Neural progenitor cell (in vitro differentiated cells): Measurements from ENCODE around the gene MST1R. TPM values are rescaled to one million over a fixed set of nuclear protein-coding genes. Genes with fewer than 3 reads are reported as not detected.
A peak's percentile ranks its signal among the peaks of the same experiment; 100 is the strongest.

Source experiments
- DNase-seq: peaks from one replicate; pipeline ENCODE4 v3.0.0-alpha.2; 2016; ENCODE audit warnings: low spot score
- H2AFZ ChIP-seq: fragments of 200-600 bp; sonication (generic); replicated peaks from 2 replicates; pipeline ENCODE4 v1.6.1; 2016; ENCODE audit warnings: antibody characterized with exemption
- H3F3A ChIP-seq: fragments of 200-600 bp; sonication (generic); 2 replicates; pipeline ENCODE4 v1.6.1; 2016; ENCODE audit warnings: antibody characterized with exemption, low read depth
- H3K27ac ChIP-seq: fragments of 200-600 bp; sonication (generic); 2 replicates; pipeline ENCODE4 v1.5.1; 2016; ENCODE audit warnings: mild to moderate bottlenecking
- H3K27me3 ChIP-seq: fragments of 200-600 bp; sonication (generic); 2 replicates; pipeline ENCODE4 v1.6.1; 2016; ENCODE audit warnings: mild to moderate bottlenecking, moderate library complexity
- H3K36me3 ChIP-seq: fragments of 200-600 bp; sonication (generic); 2 replicates; pipeline ENCODE4 v1.5.1; 2016
- H3K4me1 ChIP-seq: fragments of 200-600 bp; sonication (generic); 2 replicates; pipeline ENCODE4 v1.6.1; 2016; ENCODE audit warnings: mixed run types
- H3K4me2 ChIP-seq: fragments of 200-600 bp; sonication (generic); 2 replicates; pipeline ENCODE4 v1.6.1; 2016
- H3K4me3 ChIP-seq: fragments of 200-600 bp; sonication (generic); 2 replicates; pipeline ENCODE4 v1.5.1; 2016
- H3K79me2 ChIP-seq: fragments of 200-600 bp; sonication (generic); 2 replicates; pipeline ENCODE4 v1.6.1; 2016; ENCODE audit warnings: low read depth
- H3K9ac ChIP-seq: fragments of 200-600 bp; sonication (generic); 2 replicates; pipeline ENCODE4 v1.6.1; 2016
- H3K9me3 ChIP-seq: fragments of 200-600 bp; sonication (generic); 2 replicates; pipeline ENCODE4 v1.5.1; 2016; ENCODE audit warnings: low read depth
- H4K20me1 ChIP-seq: fragments of 200-600 bp; sonication (generic); 2 replicates; pipeline ENCODE4 v1.6.1; 2016; ENCODE audit warnings: low read depth
- H3K27ac Mint-ChIP-seq: 3 replicates; pipeline ENCODE4 v1.8.0; 2021; ENCODE audit warnings: mixed read lengths
- H3K27me3 Mint-ChIP-seq: 2 replicates; pipeline ENCODE4 v1.8.0; 2022; ENCODE audit warnings: low read depth, mild to moderate bottlenecking, inconsistent platforms, moderate library complexity, mixed read lengths; ENCODE audit not compliant: insufficient read depth
- H3K36me3 Mint-ChIP-seq: 3 replicates; pipeline ENCODE4 v1.8.0; 2021; ENCODE audit warnings: mixed read lengths
- H3K4me1 Mint-ChIP-seq: 3 replicates; pipeline ENCODE4 v1.8.0; 2021; ENCODE audit warnings: mixed read lengths
- H3K4me3 Mint-ChIP-seq: 3 replicates; pipeline ENCODE4 v1.8.0; 2021; ENCODE audit warnings: mild to moderate bottlenecking, moderate library complexity, mixed read lengths
- H3K9me3 Mint-ChIP-seq: 3 replicates; pipeline ENCODE4 v1.8.0; 2020; ENCODE audit warnings: mixed read lengths
- EZH2 ChIP-seq: fragments of 200-600 bp; sonication (generic); IDR thresholded peaks from 2 replicates; pipeline ENCODE4 v1.6.1; 2017; ENCODE audit warnings: antibody characterized with exemption, mild to moderate bottlenecking, moderate library complexity
- EZH2phosphoT487 ChIP-seq: fragments of 200-600 bp; sonication (generic); IDR thresholded peaks from 2 replicates; pipeline ENCODE4 v1.6.1; 2017; ENCODE audit warnings: antibody characterized with exemption
- total RNA-seq: library from RNA; depleted of rRNA; stranded (reverse); fragments of >200 nt; gene quantifications from 2 replicates; pipeline ENCODE4 v1.2.3, GENCODE V29; 2015; ENCODE audit warnings: low replicate concordance
- TF ChIP-seq, protein P1 (sequence below): fragments of 200-600 bp; sonication (generic); IDR thresholded peaks from 2 replicates; pipeline ENCODE4 v1.5.1; 2017; ENCODE audit warnings: antibody characterized with exemption, mild to moderate bottlenecking

MST1R gene
- total RNA-seq, 1 donor from 2014 or later = 0.32 TPM

GRCh38 chr3:49928481-49929017, 24.9 kb upstream of the MST1R start:
- TF ChIP-seq EZH2 (no peak), EZH2phosphoT487 (no peak)
- TF ChIP-seq, protein P1, sequence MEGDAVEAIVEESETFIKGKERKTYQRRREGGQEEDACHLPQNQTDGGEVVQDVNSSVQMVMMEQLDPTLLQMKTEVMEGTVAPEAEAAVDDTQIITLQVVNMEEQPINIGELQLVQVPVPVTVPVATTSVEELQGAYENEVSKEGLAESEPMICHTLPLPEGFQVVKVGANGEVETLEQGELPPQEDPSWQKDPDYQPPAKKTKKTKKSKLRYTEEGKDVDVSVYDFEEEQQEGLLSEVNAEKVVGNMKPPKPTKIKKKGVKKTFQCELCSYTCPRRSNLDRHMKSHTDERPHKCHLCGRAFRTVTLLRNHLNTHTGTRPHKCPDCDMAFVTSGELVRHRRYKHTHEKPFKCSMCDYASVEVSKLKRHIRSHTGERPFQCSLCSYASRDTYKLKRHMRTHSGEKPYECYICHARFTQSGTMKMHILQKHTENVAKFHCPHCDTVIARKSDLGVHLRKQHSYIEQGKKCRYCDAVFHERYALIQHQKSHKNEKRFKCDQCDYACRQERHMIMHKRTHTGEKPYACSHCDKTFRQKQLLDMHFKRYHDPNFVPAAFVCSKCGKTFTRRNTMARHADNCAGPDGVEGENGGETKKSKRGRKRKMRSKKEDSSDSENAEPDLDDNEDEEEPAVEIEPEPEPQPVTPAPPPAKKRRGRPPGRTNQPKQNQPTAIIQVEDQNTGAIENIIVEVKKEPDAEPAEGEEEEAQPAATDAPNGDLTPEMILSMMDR = no peak
- Histone ChIP-seq H4K20me1 (no peaks in the 10 kb centered on the region), H3K79me2 (no peaks in the 10 kb centered on the region), H3K4me3 (peak overlapping the region; percentile 84), H2AFZ (no peak overlapping the region), H3K27me3 (no peaks in the 10 kb centered on the region), H3K4me2 (peak overlapping the region; percentile 94), H3K4me1 (peaks cover 16% of the 10 kb centered on the region), H3K27ac (no peak overlapping the region), H3K9ac (no peak overlapping the region), H3F3A (peaks cover 23% of the 10 kb centered on the region), H3K36me3 (no peaks in the 10 kb centered on the region), H3K9me3 (no peaks in the 10 kb centered on the region)
- peaks cover 2% of the 10 kb centered on the region for H3K36me3 Mint-ChIP-seq
- H3K9me3 Mint-ChIP-seq = no peaks in the 10 kb centered on the region
- peak overlapping the region; percentile 87 for H3K4me3 Mint-ChIP-seq
- peaks cover 7% of the 10 kb centered on the region for H3K27me3 Mint-ChIP-seq
- peaks cover 19% of the 10 kb centered on the region for H3K4me1 Mint-ChIP-seq
- no peak for DNase-seq
- no peak overlapping the region for H3K27ac Mint-ChIP-seq

DNA sequence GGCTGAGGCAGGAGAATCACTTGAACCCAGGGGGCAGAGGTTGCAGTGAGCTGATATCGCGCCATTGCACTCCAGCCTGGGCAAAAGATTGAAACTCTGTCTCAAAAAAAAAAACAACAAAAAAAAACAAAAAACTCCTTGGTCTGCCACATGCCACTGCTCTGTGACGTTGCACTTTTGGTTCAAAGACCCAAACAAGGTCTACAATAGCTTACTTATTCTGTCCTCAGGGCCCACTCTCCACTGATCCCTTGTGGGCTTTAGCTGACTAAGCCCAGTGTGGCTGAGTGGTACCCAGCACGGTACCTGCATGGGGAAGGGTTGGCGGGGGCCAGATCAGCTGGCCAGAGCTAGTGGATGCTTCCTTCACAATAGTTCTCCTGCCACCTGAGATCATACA, 24.1 kb upstream of the MST1R start:
- Mint-ChIP-seq H3K36me3 (peaks cover 2% of the 10 kb centered on the region), H3K27me3 (peaks cover 7% of the 10 kb centered on the region), H3K27ac (no peak overlapping the region), H3K4me3 (peak overlapping the region; percentile 87), H3K9me3 (no peaks in the 10 kb centered on the region), H3K4me1 (peaks cover 19% of the 10 kb centered on the region)
- Histone ChIP-seq H3K27me3 (no peaks in the 10 kb centered on the region), H3K9me3 (no peaks in the 10 kb centered on the region), H3F3A (peaks cover 23% of the 10 kb centered on the region), H3K27ac (no peak overlapping the region), H3K79me2 (no peaks in the 10 kb centered on the region), H3K36me3 (no peaks in the 10 kb centered on the region), H3K4me1 (peaks cover 16% of the 10 kb centered on the region), H2AFZ (no peak overlapping the region), H4K20me1 (no peaks in the 10 kb centered on the region), H3K4me3 (no peak overlapping the region), H3K9ac (no peak overlapping the region), H3K4me2 (no peak overlapping the region)
- no peak for DNase-seq
- TF ChIP-seq, protein P1 = no peak
- TF ChIP-seq EZH2 (no peak), EZH2phosphoT487 (no peak)

DNA sequence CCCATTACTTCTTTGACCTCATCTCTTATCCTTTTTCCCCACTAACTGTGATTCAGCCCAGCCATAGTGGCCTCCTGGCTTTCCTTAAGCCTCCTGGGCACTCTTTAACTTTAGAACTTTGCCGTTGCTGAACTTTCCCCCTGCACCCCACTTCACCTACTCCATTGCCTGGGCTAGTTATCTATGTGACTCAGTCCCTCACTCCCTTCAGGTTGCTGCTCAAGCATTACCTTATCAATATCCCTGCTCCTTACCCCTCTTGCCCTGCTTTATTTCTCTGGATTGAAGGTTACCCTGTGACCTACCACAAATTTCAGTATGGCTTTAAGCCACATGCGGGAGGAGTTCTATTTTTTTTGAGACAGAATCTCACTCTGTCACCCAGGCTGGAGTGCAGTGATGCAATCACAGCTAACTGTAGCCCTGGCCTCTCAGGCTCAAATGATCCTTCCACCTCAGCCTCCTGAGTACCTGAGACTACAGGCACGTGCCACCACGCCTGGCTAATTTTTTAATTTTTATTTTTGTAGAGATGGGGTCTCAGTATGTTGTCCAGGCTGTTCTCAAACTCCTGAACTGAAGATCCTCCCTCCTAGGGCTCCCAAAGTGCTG, 22.6 kb upstream of the MST1R start:
- Histone ChIP-seq H3K27ac (no peak overlapping the region), H3K4me3 (no peak overlapping the region), H3K79me2 (no peaks in the 10 kb centered on the region), H3F3A (peaks cover 21% of the 10 kb centered on the region), H3K27me3 (no peaks in the 10 kb centered on the region), H3K4me1 (peaks cover 13% of the 10 kb centered on the region), H4K20me1 (no peaks in the 10 kb centered on the region), H3K9ac (no peak overlapping the region), H3K4me2 (no peak overlapping the region), H3K9me3 (no peaks in the 10 kb centered on the region), H2AFZ (no peak overlapping the region), H3K36me3 (no peaks in the 10 kb centered on the region)
- no peak for DNase-seq
- Mint-ChIP-seq H3K4me3 (no peak overlapping the region), H3K27ac (no peak overlapping the region), H3K4me1 (peaks cover 18% of the 10 kb centered on the region), H3K9me3 (no peaks in the 10 kb centered on the region), H3K27me3 (peaks cover 7% of the 10 kb centered on the region), H3K36me3 (peaks cover 2% of the 10 kb centered on the region)
- TF ChIP-seq EZH2phosphoT487 (no peak), EZH2 (no peak)
- TF ChIP-seq, protein P1 = no peak
